Measurements from ENCODE around the gene INPP5A. TPM values are rescaled to one million over a fixed set of nuclear protein-coding genes. Genes with fewer than 3 reads are reported as not detected.
"Not testable (repeated sequence)": the region's sequence is repeated elsewhere in the genome, so short reads cannot be mapped to it uniquely, and the experiment has no call there.

Gene INPP5A
- total RNA-seq, 3 donors from 2014 or later, result 5.8 to 8.8 (median 6.9) TPM

- no peaks in the 10 kb centered on the region for H3K9me3 Mint-ChIP-seq
- H3K4me1 Mint-ChIP-seq (ENCODE audit: low read depth), result peaks cover 79% of the 10 kb centered on the region
- DNase-seq (no peak), ATAC-seq (peak in 1 of 2 donors; percentile 5)
- H3K36me3 Mint-ChIP-seq (ENCODE audit: insufficient read depth), result peaks cover 3% of the 10 kb centered on the region
- no peaks in the 10 kb centered on the region for H3K27me3 Mint-ChIP-seq (ENCODE audit: low read depth)
- peak overlapping the region; percentile 80 for H3K4me3 Mint-ChIP-seq
Measured at GRCh38 chr10:132543916-132544743, 6.5 kb downstream of the INPP5A start.

- Mint-ChIP-seq H3K4me3 (peak overlapping the region; percentile 80), H3K27me3 (ENCODE audit: low read depth) (no peaks in the 10 kb centered on the region), H3K4me1 (ENCODE audit: low read depth) (peaks cover 76% of the 10 kb centered on the region), H3K9me3 (no peaks in the 10 kb centered on the region), H3K36me3 (ENCODE audit: insufficient read depth) (peaks cover 3% of the 10 kb centered on the region)
- peak; percentile 16 to 29 for ATAC-seq
- no peak for DNase-seq
Measured at GRCh38 chr10:132544744-132545658, 7.4 kb downstream of the INPP5A start.

DNA sequence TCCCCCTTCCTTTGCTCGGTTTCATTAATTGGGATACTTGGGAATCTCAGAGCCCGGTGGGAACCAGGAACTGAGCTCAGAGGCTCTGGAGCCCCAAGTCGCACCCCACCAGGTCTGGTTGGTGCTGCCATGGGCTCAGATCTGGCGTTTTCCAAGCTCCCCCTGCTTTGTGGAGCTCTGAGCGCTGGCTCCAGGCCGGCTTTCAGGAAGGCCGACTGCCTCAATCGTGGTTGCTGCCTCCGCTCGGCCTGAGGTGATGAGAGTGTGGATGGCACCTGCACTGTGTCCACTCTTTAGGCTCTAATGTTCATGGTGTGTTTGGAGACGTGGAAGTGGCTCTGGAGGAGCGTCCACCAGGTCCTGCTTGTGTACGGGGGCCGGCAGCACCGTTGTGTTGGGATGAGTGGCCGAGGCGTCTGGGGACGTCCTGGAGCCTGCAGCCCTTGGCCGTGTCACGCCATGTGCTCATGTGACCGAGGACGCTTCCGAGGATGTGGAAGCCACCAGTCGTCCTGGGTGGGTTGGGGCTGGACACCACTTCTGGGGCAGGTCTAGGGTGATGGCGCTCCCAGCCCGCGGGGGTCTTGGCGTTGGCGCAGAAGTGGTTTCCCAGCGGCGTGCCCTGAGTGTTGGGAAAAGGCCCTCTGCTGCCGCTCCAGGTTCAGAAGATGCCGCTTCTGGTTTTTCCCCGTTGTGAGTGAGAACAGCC is 8.2 kb downstream of the INPP5A start:
- H3K36me3 Mint-ChIP-seq (ENCODE audit: insufficient read depth), result peaks cover 3% of the 10 kb centered on the region
- peaks cover 73% of the 10 kb centered on the region for H3K4me1 Mint-ChIP-seq (ENCODE audit: low read depth)
- peak overlapping the region; percentile 21 for H3K4me3 Mint-ChIP-seq

DNA sequence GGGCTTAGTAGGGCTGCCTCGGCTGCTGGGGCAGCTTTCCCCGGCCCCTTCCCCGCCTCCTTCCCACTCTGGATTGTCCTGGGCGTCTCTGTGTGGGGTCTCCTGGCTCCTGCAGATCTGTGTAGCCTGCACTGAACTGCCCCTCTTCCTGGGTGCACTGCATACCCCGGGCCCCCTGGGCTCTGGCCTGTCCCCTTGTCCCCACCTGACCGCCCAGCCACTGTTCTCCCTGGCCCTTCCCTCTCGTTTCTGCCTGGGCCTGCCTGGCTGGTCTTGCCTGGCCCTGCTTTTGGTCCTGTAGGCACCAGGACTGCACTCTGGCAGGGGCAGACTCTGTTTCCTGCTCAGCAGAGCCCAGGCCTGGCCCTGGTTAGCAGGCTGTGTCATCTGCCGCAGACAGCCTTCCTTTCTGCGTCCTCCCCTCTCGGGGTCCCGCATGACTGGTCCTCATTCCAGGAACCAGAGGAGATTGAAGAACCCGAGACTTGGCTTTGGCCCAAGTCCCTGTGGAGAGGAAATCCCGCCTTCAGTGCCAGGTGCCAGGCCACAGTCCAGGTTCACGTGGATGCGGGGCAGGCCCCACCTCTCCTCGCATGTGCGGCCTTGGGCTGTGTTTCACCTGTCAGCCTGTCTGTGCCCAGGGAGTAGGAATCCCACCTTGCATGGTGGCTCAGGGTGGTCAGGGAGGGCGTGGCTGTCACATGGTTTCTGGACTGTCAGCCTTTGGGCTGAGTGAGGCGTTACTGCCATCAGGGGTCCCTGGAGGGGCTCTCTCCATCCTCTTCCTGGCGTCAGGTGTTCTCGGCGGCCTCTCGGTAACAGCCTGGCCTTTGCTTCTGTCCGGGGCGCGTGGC is 9.2 kb downstream of the INPP5A start:
- Mint-ChIP-seq H3K4me1 (ENCODE audit: low read depth) (peaks cover 73% of the 10 kb centered on the region), H3K4me3 (no peak overlapping the region), H3K9me3 (no peaks in the 10 kb centered on the region), H3K36me3 (ENCODE audit: insufficient read depth) (no peaks in the 10 kb centered on the region), H3K27me3 (ENCODE audit: low read depth) (no peaks in the 10 kb centered on the region)
- ATAC-seq (no peak), DNase-seq (no peak)

More for the DNA sequence above, 8.2 kb downstream of the INPP5A start:
- Mint-ChIP-seq H3K9me3 (no peaks in the 10 kb centered on the region), H3K27me3 (ENCODE audit: low read depth) (no peaks in the 10 kb centered on the region)
- ATAC-seq, result no peak
- DNase-seq, result no peak

GRCh38 chr10:132547421-132547861 is 9.9 kb downstream of the INPP5A start:
- no peaks in the 10 kb centered on the region for H3K27me3 Mint-ChIP-seq (ENCODE audit: low read depth)
- H3K36me3 Mint-ChIP-seq (ENCODE audit: insufficient read depth), result no peaks in the 10 kb centered on the region
- peaks cover 68% of the 10 kb centered on the region for H3K4me1 Mint-ChIP-seq (ENCODE audit: low read depth)
- H3K9me3 Mint-ChIP-seq, result no peaks in the 10 kb centered on the region
- peak; percentile 57 for DNase-seq
- peak; percentile 49 to 59 for ATAC-seq
- peak overlapping the region; percentile 29 for H3K4me3 Mint-ChIP-seq

GRCh38 chr10:132548106-132548823 is 10.7 kb downstream of the INPP5A start:
- H3K4me3 Mint-ChIP-seq, result no peak overlapping the region
- H3K9me3 Mint-ChIP-seq, result no peaks in the 10 kb centered on the region
- H3K4me1 Mint-ChIP-seq (ENCODE audit: low read depth), result peaks cover 63% of the 10 kb centered on the region

GRCh38 chr10:132548869-132549268 is 11.3 kb downstream of the INPP5A start:
- ATAC-seq (no peak), DNase-seq (no peak)
- Mint-ChIP-seq H3K4me3 (no peak overlapping the region), H3K36me3 (ENCODE audit: insufficient read depth) (no peaks in the 10 kb centered on the region), H3K9me3 (no peaks in the 10 kb centered on the region), H3K27me3 (ENCODE audit: low read depth) (no peaks in the 10 kb centered on the region), H3K4me1 (ENCODE audit: low read depth) (peaks cover 61% of the 10 kb centered on the region)

More at GRCh38 chr10:132548106-132548823, 10.7 kb downstream of the INPP5A start:
- no peaks in the 10 kb centered on the region for H3K27me3 Mint-ChIP-seq (ENCODE audit: low read depth)
- ATAC-seq (no peak), DNase-seq (no peak)
- no peaks in the 10 kb centered on the region for H3K36me3 Mint-ChIP-seq (ENCODE audit: insufficient read depth)

DNA sequence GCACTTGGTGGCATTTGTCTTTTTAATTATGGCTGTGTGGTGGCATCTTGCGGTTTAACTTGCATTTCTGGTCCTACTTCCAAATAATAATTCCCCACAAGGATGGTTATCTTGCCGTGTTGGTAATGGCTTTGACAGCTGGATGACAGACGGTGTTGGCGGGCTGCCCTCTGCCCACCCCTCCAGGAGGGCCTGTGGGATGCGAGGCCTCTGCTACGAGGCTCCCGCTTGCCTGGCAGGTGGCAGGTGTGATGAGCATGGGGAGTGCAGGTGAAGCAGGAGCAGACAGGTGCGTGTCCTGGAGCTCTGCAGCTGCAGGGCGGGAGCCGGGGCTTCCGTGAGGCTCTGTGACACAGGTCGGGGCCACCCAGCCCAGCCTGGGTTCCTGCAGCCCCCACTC is 11.8 kb downstream of the INPP5A start:
- no peaks in the 10 kb centered on the region for H3K9me3 Mint-ChIP-seq
- no peak for DNase-seq
- ATAC-seq, result no peak
- H3K4me3 Mint-ChIP-seq, result no peak overlapping the region
- peaks cover 56% of the 10 kb centered on the region for H3K4me1 Mint-ChIP-seq (ENCODE audit: low read depth)
- H3K27me3 Mint-ChIP-seq (ENCODE audit: low read depth), result no peaks in the 10 kb centered on the region
- no peaks in the 10 kb centered on the region for H3K36me3 Mint-ChIP-seq (ENCODE audit: insufficient read depth)

- no peak for ATAC-seq
- DNase-seq, result no peak
- Mint-ChIP-seq H3K36me3 (ENCODE audit: insufficient read depth) (no peaks in the 10 kb centered on the region), H3K27me3 (ENCODE audit: low read depth) (no peaks in the 10 kb centered on the region), H3K9me3 (no peaks in the 10 kb centered on the region), H3K4me3 (no peak overlapping the region), H3K4me1 (ENCODE audit: low read depth) (peaks cover 45% of the 10 kb centered on the region)
Measured at GRCh38 chr10:132550366-132551092, 12.9 kb downstream of the INPP5A start.

DNA sequence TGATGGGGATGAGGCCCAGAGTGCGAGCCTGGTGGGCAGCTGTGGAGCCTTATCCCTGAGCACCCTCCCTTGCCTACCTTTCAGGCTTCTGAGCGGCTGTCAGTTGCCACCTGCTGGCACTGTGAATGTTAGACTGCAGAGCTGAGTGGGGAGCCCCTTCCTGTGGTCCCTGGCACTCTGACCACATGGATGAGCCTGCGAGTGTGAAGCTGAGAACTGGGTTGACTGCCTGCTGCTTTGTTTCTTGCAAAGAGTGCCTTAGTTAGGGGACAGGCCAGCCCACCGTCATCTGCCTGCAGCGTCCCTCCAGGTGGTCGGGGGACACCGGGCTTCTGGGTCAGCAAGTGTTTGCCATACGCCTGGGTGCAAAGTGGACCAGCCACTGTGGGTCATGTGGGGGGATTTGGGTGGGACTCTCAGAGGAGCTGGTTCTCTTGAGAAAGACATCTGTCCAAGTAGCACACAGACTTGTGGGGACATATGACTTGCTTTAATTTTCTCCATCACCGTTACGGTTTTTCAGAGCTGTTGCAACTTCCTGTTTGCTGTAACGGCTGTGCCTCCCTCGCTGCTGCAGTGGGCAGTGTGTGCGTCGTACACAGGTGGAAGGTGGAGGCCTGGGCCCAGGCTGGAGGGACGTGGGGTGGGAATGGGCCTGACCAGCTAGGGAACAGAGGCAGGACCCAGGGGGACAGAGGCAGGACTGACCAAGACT is 13.7 kb downstream of the INPP5A start:
- H3K36me3 Mint-ChIP-seq (ENCODE audit: insufficient read depth), result no peaks in the 10 kb centered on the region
- peaks cover 38% of the 10 kb centered on the region for H3K4me1 Mint-ChIP-seq (ENCODE audit: low read depth)
- DNase-seq (no peak), ATAC-seq (peak; percentile 59 to 60)
- H3K27me3 Mint-ChIP-seq (ENCODE audit: low read depth), result no peaks in the 10 kb centered on the region
- H3K9me3 Mint-ChIP-seq, result no peaks in the 10 kb centered on the region
- H3K4me3 Mint-ChIP-seq, result peak overlapping the region; percentile 66

GRCh38 chr10:132551808-132552130 is 14.2 kb downstream of the INPP5A start:
- peaks cover 2% of the 10 kb centered on the region for H3K36me3 Mint-ChIP-seq (ENCODE audit: insufficient read depth)
- H3K27me3 Mint-ChIP-seq (ENCODE audit: low read depth), result no peaks in the 10 kb centered on the region
- no peaks in the 10 kb centered on the region for H3K9me3 Mint-ChIP-seq
- peak overlapping the region; percentile 66 for H3K4me3 Mint-ChIP-seq
- H3K4me1 Mint-ChIP-seq (ENCODE audit: low read depth), result peaks cover 33% of the 10 kb centered on the region
- no peak for DNase-seq
- peak in 1 of 2 donors; percentile 4 for ATAC-seq

DNA sequence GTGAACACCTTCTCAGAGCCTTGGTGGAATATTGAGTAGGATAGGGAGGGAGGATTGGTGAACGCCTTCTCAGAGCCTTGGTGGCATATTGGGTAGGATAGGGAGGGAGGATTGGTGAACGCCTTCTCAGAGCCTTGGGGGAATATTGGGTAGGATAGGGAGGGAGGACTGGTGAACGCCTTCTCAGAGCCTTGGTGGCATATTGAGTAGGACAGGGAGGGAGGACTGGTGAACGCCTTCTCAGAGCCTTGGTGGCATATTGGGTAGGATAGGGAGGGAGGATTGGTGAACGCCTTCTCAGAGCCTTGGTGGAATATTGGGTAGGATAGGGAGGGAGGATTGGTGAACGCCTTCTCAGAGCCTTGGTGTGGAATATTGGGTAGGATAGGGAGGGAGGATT is 15.0 kb downstream of the INPP5A start:
- peaks cover 25% of the 10 kb centered on the region for H3K4me1 Mint-ChIP-seq (ENCODE audit: low read depth)
- not testable (repeated sequence) for H3K27me3 Mint-ChIP-seq (ENCODE audit: low read depth); DNase-seq; H3K4me3 Mint-ChIP-seq; H3K9me3 Mint-ChIP-seq; ATAC-seq; H3K36me3 Mint-ChIP-seq (ENCODE audit: insufficient read depth)
